Astrocyte (in vitro differentiated cells and primary cell): ENCODE measurements around the gene MMP21.

ENCODE experiments used
- EZH2 ChIP-seq: IDR thresholded peaks from 2 replicates; pipeline ENCODE4 v1.6.1; 2012; ENCODE audit warnings: mild to moderate bottlenecking, low read length, inconsistent platforms; ENCODE audit not compliant: insufficient read depth
- TF ChIP-seq, protein P1 (sequence below): IDR thresholded peaks from 2 replicates; pipeline ENCODE4 v1.5.1; 2011; ENCODE audit warnings: low read depth, mild to moderate bottlenecking, inconsistent platforms, low read length, moderate library complexity; ENCODE audit not compliant: insufficient read depth

DNA sequence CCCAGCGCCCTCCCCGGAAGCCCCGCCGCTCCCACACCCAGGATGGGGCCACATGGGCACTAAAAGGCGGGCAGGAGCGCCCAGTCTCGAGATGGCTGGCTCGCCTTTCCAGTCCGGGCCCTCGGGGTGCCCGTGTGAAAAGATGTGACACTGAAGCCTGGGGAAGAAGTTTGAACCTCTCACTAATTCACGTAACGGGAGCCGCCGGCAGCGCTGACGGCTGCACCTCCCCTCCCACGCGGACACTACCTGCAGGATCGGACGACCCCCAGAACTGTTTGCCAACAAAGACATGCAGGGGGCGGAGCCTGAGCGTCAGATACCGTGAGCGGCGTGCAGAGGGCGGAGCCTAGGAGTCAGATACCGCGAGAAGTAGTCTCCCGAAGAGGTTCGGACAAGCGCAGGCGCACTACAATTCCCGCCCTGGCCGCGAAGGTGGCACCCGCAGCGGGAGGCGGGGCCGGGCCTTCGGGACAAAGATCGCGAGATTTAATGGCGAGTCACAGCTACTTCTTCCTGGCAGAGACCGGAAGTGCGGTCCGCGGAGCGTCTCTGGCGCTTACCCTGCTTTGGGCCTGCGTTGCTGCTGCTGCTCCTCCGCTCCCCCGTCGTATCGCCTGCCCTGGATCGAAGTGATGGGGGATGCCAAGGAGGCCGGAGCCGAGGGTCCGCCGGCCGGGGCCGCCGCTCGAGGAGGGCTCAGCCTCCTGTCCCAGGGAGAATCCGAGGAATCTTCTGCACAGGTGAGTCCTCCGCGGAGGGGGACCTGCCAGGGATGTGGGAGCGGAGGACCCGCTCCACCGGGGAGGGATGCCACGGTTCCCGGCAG is 56.2 kb downstream of the MMP21 start, which contains the start of gene EDRF1:
- TF ChIP-seq, protein P1, sequence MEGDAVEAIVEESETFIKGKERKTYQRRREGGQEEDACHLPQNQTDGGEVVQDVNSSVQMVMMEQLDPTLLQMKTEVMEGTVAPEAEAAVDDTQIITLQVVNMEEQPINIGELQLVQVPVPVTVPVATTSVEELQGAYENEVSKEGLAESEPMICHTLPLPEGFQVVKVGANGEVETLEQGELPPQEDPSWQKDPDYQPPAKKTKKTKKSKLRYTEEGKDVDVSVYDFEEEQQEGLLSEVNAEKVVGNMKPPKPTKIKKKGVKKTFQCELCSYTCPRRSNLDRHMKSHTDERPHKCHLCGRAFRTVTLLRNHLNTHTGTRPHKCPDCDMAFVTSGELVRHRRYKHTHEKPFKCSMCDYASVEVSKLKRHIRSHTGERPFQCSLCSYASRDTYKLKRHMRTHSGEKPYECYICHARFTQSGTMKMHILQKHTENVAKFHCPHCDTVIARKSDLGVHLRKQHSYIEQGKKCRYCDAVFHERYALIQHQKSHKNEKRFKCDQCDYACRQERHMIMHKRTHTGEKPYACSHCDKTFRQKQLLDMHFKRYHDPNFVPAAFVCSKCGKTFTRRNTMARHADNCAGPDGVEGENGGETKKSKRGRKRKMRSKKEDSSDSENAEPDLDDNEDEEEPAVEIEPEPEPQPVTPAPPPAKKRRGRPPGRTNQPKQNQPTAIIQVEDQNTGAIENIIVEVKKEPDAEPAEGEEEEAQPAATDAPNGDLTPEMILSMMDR: no peak
- TF ChIP-seq EZH2: no peak
